Measurements from ENCODE around the gene NMUR1. TPM values are rescaled to one million over a fixed set of nuclear protein-coding genes. Genes with fewer than 3 reads are reported as not detected.
"Not testable (repeated sequence)": the region's sequence is repeated elsewhere in the genome, so short reads cannot be mapped to it uniquely, and the experiment has no call there.

Gene NMUR1
- under 1 TPM; 0.89 to 0.94 TPM for total RNA-seq

GRCh38 chr2:231530099-231531011, at the start of gene NMUR1:
TSS of gene NMUR1 (minus strand) at chr2:231530445. CDS start at chr2:231530361, 84 bp downstream.
- no peaks in the 10 kb centered on the region for H3K9me3 Mint-ChIP-seq
- POLR2A ChIA-PET, result interaction anchor here (1.0 to 1.2 kb wide), 2 partner anchors 15 to 26 kb away, joined by 3 to 4 read pairs; no protein-coding TSS in a partner anchor
- H3K4me3 Mint-ChIP-seq, result peak within 1 kb of the TSS; percentile 51
- peaks cover 55% of the 10 kb centered on the region for H3K27me3 Mint-ChIP-seq
- no peaks in the 10 kb centered on the region for H3K36me3 Mint-ChIP-seq
- peak within 1 kb of the TSS; percentile 39 for H3K27ac Mint-ChIP-seq
- peak; percentile 90 for ATAC-seq (ENCODE audit: low read depth)
- peaks cover 14% of the 10 kb centered on the region for H3K4me1 Mint-ChIP-seq
- DNase-seq, result peak; percentile 88

GRCh38 chr2:231579560-231579959, 49.3 kb upstream of the NMUR1 start:
- peaks cover 6% of the 10 kb centered on the region for H3K4me1 Mint-ChIP-seq
- H3K9me3 Mint-ChIP-seq, result peaks cover 5% of the 10 kb centered on the region
- DNase-seq (no peak), ATAC-seq (ENCODE audit: low read depth) (no peak)
- H3K27me3 Mint-ChIP-seq, result peaks cover 3% of the 10 kb centered on the region
- H3K36me3 Mint-ChIP-seq, result peaks cover 2% of the 10 kb centered on the region
- POLR2A ChIA-PET, result no interaction called here
- no peak overlapping the region for H3K4me3 Mint-ChIP-seq
- H3K27ac Mint-ChIP-seq, result no peak overlapping the region

- POLR2A ChIA-PET; DNase-seq; H3K9me3 Mint-ChIP-seq; H3K27me3 Mint-ChIP-seq; H3K27ac Mint-ChIP-seq; H3K36me3 Mint-ChIP-seq; ATAC-seq (ENCODE audit: low read depth); H3K4me3 Mint-ChIP-seq; H3K4me1 Mint-ChIP-seq: not testable (repeated sequence)
Observed at GRCh38 chr2:231578655-231579054, 48.4 kb upstream of the NMUR1 start.

- ATAC-seq (ENCODE audit: low read depth) (no peak), DNase-seq (no peak)
- POLR2A ChIA-PET, result no interaction called here
- H3K27ac Mint-ChIP-seq, result no peak overlapping the region
- peaks cover 2% of the 10 kb centered on the region for H3K36me3 Mint-ChIP-seq
- H3K4me1 Mint-ChIP-seq, result peaks cover 6% of the 10 kb centered on the region
- H3K27me3 Mint-ChIP-seq, result peaks cover 3% of the 10 kb centered on the region
- no peak overlapping the region for H3K4me3 Mint-ChIP-seq
- H3K9me3 Mint-ChIP-seq, result peaks cover 5% of the 10 kb centered on the region
Observed at GRCh38 chr2:231576465-231576864, 46.2 kb upstream of the NMUR1 start.

- peaks cover 5% of the 10 kb centered on the region for H3K9me3 Mint-ChIP-seq
- POLR2A ChIA-PET, result no interaction called here
Observed at GRCh38 chr2:231575612-231576256, 45.5 kb upstream of the NMUR1 start.

GRCh38 chr2:231573698-231574421, 43.6 kb upstream of the NMUR1 start:
- ATAC-seq (ENCODE audit: low read depth) (no peak), DNase-seq (no peak)
- Mint-ChIP-seq H3K36me3 (no peaks in the 10 kb centered on the region), H3K27me3 (peaks cover 5% of the 10 kb centered on the region), H3K4me1 (peaks cover 3% of the 10 kb centered on the region), H3K27ac (no peak overlapping the region), H3K9me3 (peaks cover 2% of the 10 kb centered on the region), H3K4me3 (no peak overlapping the region)
- POLR2A ChIA-PET, result no interaction called here

More at GRCh38 chr2:231575612-231576256, 45.5 kb upstream of the NMUR1 start:
- Mint-ChIP-seq H3K4me3 (no peak overlapping the region), H3K4me1 (peaks cover 6% of the 10 kb centered on the region), H3K27ac (no peak overlapping the region), H3K27me3 (peaks cover 3% of the 10 kb centered on the region), H3K36me3 (peaks cover 2% of the 10 kb centered on the region)
- ATAC-seq (ENCODE audit: low read depth), result no peak
- no peak for DNase-seq

- Mint-ChIP-seq H3K36me3 (no peaks in the 10 kb centered on the region), H3K4me3 (no peak overlapping the region), H3K9me3 (no peaks in the 10 kb centered on the region), H3K27ac (no peak overlapping the region), H3K27me3 (peaks cover 2% of the 10 kb centered on the region), H3K4me1 (peaks cover 8% of the 10 kb centered on the region)
- ATAC-seq (ENCODE audit: low read depth) (no peak), DNase-seq (no peak)
- POLR2A ChIA-PET, result no interaction called here
Observed at GRCh38 chr2:231573096-231573495, 42.9 kb upstream of the NMUR1 start.

- Mint-ChIP-seq H3K27ac (no peak overlapping the region), H3K9me3 (no peaks in the 10 kb centered on the region), H3K27me3 (peaks cover 5% of the 10 kb centered on the region), H3K4me3 (no peak overlapping the region), H3K4me1 (peaks cover 8% of the 10 kb centered on the region), H3K36me3 (no peaks in the 10 kb centered on the region)
- no peak for ATAC-seq (ENCODE audit: low read depth)
- no peak for DNase-seq
- POLR2A ChIA-PET, result no interaction called here
Observed at GRCh38 chr2:231571661-231572191, 41.5 kb upstream of the NMUR1 start.

GRCh38 chr2:231570915-231571314, 40.7 kb upstream of the NMUR1 start:
- ATAC-seq (ENCODE audit: low read depth); POLR2A ChIA-PET: not testable (repeated sequence)

GRCh38 chr2:231568785-231569435, 38.7 kb upstream of the NMUR1 start:
- H3K36me3 Mint-ChIP-seq, result no peaks in the 10 kb centered on the region
- no peak overlapping the region for H3K4me3 Mint-ChIP-seq
- DNase-seq, result no peak
- POLR2A ChIA-PET, result no interaction called here
- H3K27me3 Mint-ChIP-seq, result peaks cover 11% of the 10 kb centered on the region
- no peaks in the 10 kb centered on the region for H3K9me3 Mint-ChIP-seq
- peaks cover 5% of the 10 kb centered on the region for H3K4me1 Mint-ChIP-seq
- ATAC-seq (ENCODE audit: low read depth), result no peak
- peak overlapping the region; percentile 48 for H3K27ac Mint-ChIP-seq

More at GRCh38 chr2:231570915-231571314, 40.7 kb upstream of the NMUR1 start:
- DNase-seq, H3K4me1 Mint-ChIP-seq, H3K9me3 Mint-ChIP-seq, H3K27ac Mint-ChIP-seq, H3K36me3 Mint-ChIP-seq, H3K27me3 Mint-ChIP-seq, H3K4me3 Mint-ChIP-seq: not testable (repeated sequence)

GRCh38 chr2:231568098-231568784, 38.0 kb upstream of the NMUR1 start:
- Mint-ChIP-seq H3K27ac (peak overlapping the region; percentile 48), H3K9me3 (no peaks in the 10 kb centered on the region), H3K27me3 (peaks cover 11% of the 10 kb centered on the region), H3K4me3 (no peak overlapping the region), H3K36me3 (no peaks in the 10 kb centered on the region), H3K4me1 (peaks cover 5% of the 10 kb centered on the region)
- DNase-seq (no peak), ATAC-seq (ENCODE audit: low read depth) (no peak)
- POLR2A ChIA-PET, result no interaction called here

- H3K4me1 Mint-ChIP-seq, result peaks cover 5% of the 10 kb centered on the region
- no peaks in the 10 kb centered on the region for H3K36me3 Mint-ChIP-seq
- ATAC-seq (ENCODE audit: low read depth), result no peak
- POLR2A ChIA-PET, result no interaction called here
- H3K27me3 Mint-ChIP-seq, result peaks cover 11% of the 10 kb centered on the region
- H3K27ac Mint-ChIP-seq, result peak overlapping the region; percentile 16
- no peak for DNase-seq
- H3K9me3 Mint-ChIP-seq, result no peaks in the 10 kb centered on the region
- no peak overlapping the region for H3K4me3 Mint-ChIP-seq
Observed at GRCh38 chr2:231567159-231567558, 36.9 kb upstream of the NMUR1 start.
